Endodermal cell (in vitro differentiated cells): Measurements from ENCODE around the gene TAF8. TPM values are rescaled to one million over a fixed set of nuclear protein-coding genes. Genes with fewer than 3 reads are reported as not detected.

Experiments used
- DNase-seq: peaks from one replicate; pipeline ENCODE4 v3.0.0-alpha.2; 2017
- H3K27ac ChIP-seq: 2 replicates; pipeline ENCODE4 v1.5.1; 2013; ENCODE audit warnings: mild to moderate bottlenecking, low read depth, low read length, moderate library complexity
- H3K27me3 ChIP-seq: 2 replicates; pipeline ENCODE4 v1.6.1; 2013; ENCODE audit warnings: mild to moderate bottlenecking, low read length, moderate library complexity; ENCODE audit not compliant: insufficient read depth, control insufficient read depth, poor library complexity, severe bottlenecking
- H3K36me3 ChIP-seq: 2 replicates; pipeline ENCODE4 v1.7.0; 2013; ENCODE audit warnings: mild to moderate bottlenecking, low read length, moderate library complexity; ENCODE audit not compliant: control insufficient read depth, insufficient read depth
- H3K4me1 ChIP-seq: one replicate; pipeline ENCODE4 v1.7.0; 2013; ENCODE audit warnings: low read length; ENCODE audit not compliant: control insufficient read depth, insufficient read depth
- H3K4me3 ChIP-seq: 2 replicates; pipeline ENCODE4 v1.5.1; 2013; ENCODE audit warnings: mild to moderate bottlenecking, low read length, moderate library complexity
- H3K9ac ChIP-seq: 2 replicates; pipeline ENCODE4 v1.6.1; 2013; ENCODE audit warnings: mild to moderate bottlenecking, low read length, moderate library complexity; ENCODE audit not compliant: poor library complexity, severe bottlenecking; ENCODE audit errors: extremely low read depth
- H3K9me3 ChIP-seq: 2 replicates; pipeline ENCODE4 v1.6.1; 2013; ENCODE audit warnings: mild to moderate bottlenecking, low read length, moderate library complexity; ENCODE audit not compliant: control insufficient read depth
- H3K27ac Mint-ChIP-seq: 2 replicates; pipeline ENCODE4 v1.8.0; 2020; ENCODE audit warnings: mixed read lengths
- H3K27me3 Mint-ChIP-seq: 2 replicates; pipeline ENCODE4 v1.8.0; 2021; ENCODE audit warnings: mild to moderate bottlenecking, mixed read lengths; ENCODE audit not compliant: insufficient read depth
- H3K36me3 Mint-ChIP-seq: 2 replicates; pipeline ENCODE4 v1.8.0; 2020; ENCODE audit warnings: low read depth, mixed read lengths
- H3K4me1 Mint-ChIP-seq: 2 replicates; pipeline ENCODE4 v1.8.0; 2020; ENCODE audit warnings: mixed read lengths
- H3K4me3 Mint-ChIP-seq: 2 replicates; pipeline ENCODE4 v1.8.0; 2020; ENCODE audit warnings: mild to moderate bottlenecking, moderate library complexity, mixed read lengths
- H3K9me3 Mint-ChIP-seq: 2 replicates; pipeline ENCODE4 v1.8.0; 2020; ENCODE audit warnings: mild to moderate bottlenecking, mixed read lengths
- CTCF ChIP-seq: fragments of 200-600 bp; sonication (generic); conservative IDR thresholded peaks from 2 replicates; pipeline ENCODE4 v1.5.0; 2021; ENCODE audit warnings: antibody characterized with exemption, mild to moderate bottlenecking
- WGBS, 2 experiments: methylation state at CpG; one replicate each; pipeline versions ENCODE4 v1.1.5 to v1.1.7; 2013; ENCODE audit warnings: missing lambda C conversion rate in 2 of 2, mixed read lengths in 1 of 2; ENCODE audit not compliant: insufficient coverage in 1 of 2, insufficient read length in 1 of 2; 5-methylcytosine and 5-hydroxymethylcytosine counted together
- total RNA-seq, 2 donors: library from RNA; stranded (reverse); fragmentation: NEBNext Ultra II Directional in 1 of 2; extraction: Animal tissue kit (Norgen Biotek cat#: 25700) in 1 of 2; gene quantifications; 2 replicates in 1 of 2; 3 replicates in 1 of 2; pipeline ENCODE4 v1.2.1, GENCODE V29; 2021

The TAF8 gene
- total RNA-seq, 2 donors from 2014 or later: 27.9 to 31.0 TPM

- no peaks in the 10 kb centered on the region for H3K27me3 ChIP-seq
- no peak overlapping the region for H3K9ac ChIP-seq
- Mint-ChIP-seq H3K4me3 (no peak overlapping the region), H3K27me3 (no peaks in the 10 kb centered on the region), H3K4me1 (no peaks in the 10 kb centered on the region), H3K36me3 (peaks cover 16% of the 10 kb centered on the region), H3K27ac (no peak overlapping the region), H3K9me3 (no peaks in the 10 kb centered on the region)
- H3K4me1 ChIP-seq: no peaks in the 10 kb centered on the region
- H3K27ac ChIP-seq: no peak overlapping the region
- H3K9me3 ChIP-seq: no peaks in the 10 kb centered on the region
- WGBS, 2 experiments: 70 to 88% methylated on average over 4 to 10 of the region's 10 CpGs
- no peak overlapping the region for H3K4me3 ChIP-seq
- DNase-seq: no peak
- no peaks in the 10 kb centered on the region for H3K36me3 ChIP-seq
- no peak for TF ChIP-seq CTCF
Measured at GRCh38 chr6:42118162-42119001, 68.1 kb downstream of the TAF8 start.

GRCh38 chr6:42120895-42121865 is 70.9 kb downstream of the TAF8 start:
- Histone ChIP-seq H3K9me3 (no peaks in the 10 kb centered on the region), H3K27ac (no peak overlapping the region), H3K4me3 (no peak overlapping the region), H3K9ac (no peak overlapping the region), H3K4me1 (no peaks in the 10 kb centered on the region), H3K36me3 (peaks cover 7% of the 10 kb centered on the region), H3K27me3 (no peaks in the 10 kb centered on the region)
- Mint-ChIP-seq H3K9me3 (no peaks in the 10 kb centered on the region), H3K36me3 (peaks cover 27% of the 10 kb centered on the region), H3K27me3 (no peaks in the 10 kb centered on the region), H3K4me3 (no peak overlapping the region), H3K27ac (no peak overlapping the region), H3K4me1 (peaks cover 2% of the 10 kb centered on the region)
- DNase-seq: no peak
- 93 to 96% methylated on average over 5 to 8 of the region's 8 CpGs for WGBS, 2 experiments
- no peak for TF ChIP-seq CTCF

GRCh38 chr6:42123379-42124103 is 73.2 kb downstream of the TAF8 start:
- Histone ChIP-seq H3K27me3 (no peaks in the 10 kb centered on the region), H3K4me3 (no peak overlapping the region), H3K27ac (no peak overlapping the region), H3K9me3 (no peaks in the 10 kb centered on the region), H3K9ac (no peak overlapping the region), H3K4me1 (no peaks in the 10 kb centered on the region), H3K36me3 (peaks cover 12% of the 10 kb centered on the region)
- H3K36me3 Mint-ChIP-seq: peaks cover 38% of the 10 kb centered on the region
- no peaks in the 10 kb centered on the region for H3K9me3 Mint-ChIP-seq
- no peak for DNase-seq
- no peaks in the 10 kb centered on the region for H3K27me3 Mint-ChIP-seq
- H3K27ac Mint-ChIP-seq: no peak overlapping the region
- H3K4me1 Mint-ChIP-seq: peaks cover 2% of the 10 kb centered on the region
- no peak overlapping the region for H3K4me3 Mint-ChIP-seq
- 89 to 92% methylated on average over 7 to 10 of the region's 11 CpGs for WGBS, 2 experiments
- TF ChIP-seq CTCF: no peak
